Measurements from ENCODE around the gene ANO2. TPM values are rescaled to one million over a fixed set of nuclear protein-coding genes. Genes with fewer than 3 reads are reported as not detected.

ANO2 gene
- total and polyA plus RNA-seq, 2 experiments from 2014 or later, result 2.3 to 4.6 TPM

GRCh38 chr12:5908251-5908650, 36.8 kb downstream of the ANO2 start (continued):
- TF ChIP-seq CTCF (conservative IDR thresholded peaks at IDR 0.05; ENCODE audit: low read depth in 2 of 2), result no peak
- no peak for TF ChIP-seq NANOG (IDR thresholded peaks at IDR 0.05; ENCODE audit: borderline replicate concordance)
- TF ChIP-seq STAT1 (IDR thresholded peaks at IDR 0.05; ENCODE audit: unreplicated experiment), result no peak
- no peak for TF ChIP-seq POLR2AphosphoS5 (IDR thresholded peaks at IDR 0.05; ENCODE audit: low read depth)

GRCh38 chr12:5907807-5908206, 37.3 kb downstream of the ANO2 start:
- Histone ChIP-seq H3K36me3 (ENCODE audit: insufficient read depth) (no peaks in the 10 kb centered on the region), H2AFZ (no peak overlapping the region), H3K4me3 (no peak overlapping the region), H3K4me1 (ENCODE audit: insufficient read depth) (no peaks in the 10 kb centered on the region), H3F3A (replicated peaks; ENCODE audit: low read depth) (no peaks in the 10 kb centered on the region), H3K27me3 (ENCODE audit: insufficient read depth) (no peaks in the 10 kb centered on the region), H4K20me1 (replicated peaks; ENCODE audit: insufficient read depth) (no peaks in the 10 kb centered on the region), H3K79me2 (replicated peaks; ENCODE audit: insufficient read depth) (no peaks in the 10 kb centered on the region), H3K27ac (ENCODE audit: low read depth) (no peak overlapping the region), H3K4me2 (no peak overlapping the region), H3K9me2 (ENCODE audit: insufficient read depth) (no peaks in the 10 kb centered on the region)
- Mint-ChIP-seq H3K27me3 (ENCODE audit: insufficient read depth, low read depth, poor library complexity) (no peaks in the 10 kb centered on the region), H3K4me1 (peaks cover 2% of the 10 kb centered on the region; the same call in 1 of the 3 replicates), H3K4me3 (no peak overlapping the region), H3K9me3 (no peaks in the 10 kb centered on the region), H3K27ac (no peak overlapping the region), H3K36me3 (ENCODE audit: low read depth) (no peaks in the 10 kb centered on the region)
- TF ChIP-seq ZNF331 (CRISPR knock-in tag; IDR thresholded peaks at IDR 0.05; ENCODE audit: low read depth) (no peak), EZH2phosphoT487 (IDR thresholded peaks at IDR 0.05; ENCODE audit: unreplicated experiment) (no peak), CREB1 (CRISPR knock-in tag; IDR thresholded peaks at IDR 0.05; ENCODE audit: low read depth) (no peak)
- ATAC-seq (peak; percentile 34; the same call in 2 of the 3 replicates), DNase-seq (ENCODE audit: low spot score) (no peak)

GRCh38 chr12:5905757-5906156, 39.3 kb downstream of the ANO2 start:
- Histone ChIP-seq H3K4me2 (no peak overlapping the region), H3K36me3 (ENCODE audit: insufficient read depth) (no peaks in the 10 kb centered on the region), H3K4me3 (no peak overlapping the region), H3K79me2 (replicated peaks; ENCODE audit: insufficient read depth) (no peaks in the 10 kb centered on the region), H3K4me1 (ENCODE audit: insufficient read depth) (no peaks in the 10 kb centered on the region), H3K9me2 (ENCODE audit: insufficient read depth) (0 out of 2 replicates have a peak, but pooled peaks cover 7% of the 10 kb centered on the region), H2AFZ (no peak overlapping the region), H3F3A (replicated peaks; ENCODE audit: low read depth) (no peaks in the 10 kb centered on the region), H3K27ac (ENCODE audit: low read depth) (no peak overlapping the region), H3K27me3 (ENCODE audit: insufficient read depth) (no peaks in the 10 kb centered on the region), H4K20me1 (replicated peaks; ENCODE audit: insufficient read depth) (no peaks in the 10 kb centered on the region)
- Mint-ChIP-seq H3K9me3 (no peaks in the 10 kb centered on the region), H3K36me3 (ENCODE audit: low read depth) (no peaks in the 10 kb centered on the region), H3K27me3 (ENCODE audit: insufficient read depth, low read depth, poor library complexity) (no peaks in the 10 kb centered on the region), H3K4me3 (no peak overlapping the region), H3K4me1 (peaks cover 10% of the 10 kb centered on the region), H3K27ac (no peak overlapping the region)
- no peak for DNase-seq (ENCODE audit: low spot score)
- ATAC-seq, result no peak
- no peak for TF ChIP-seq EZH2phosphoT487 (IDR thresholded peaks at IDR 0.05; ENCODE audit: unreplicated experiment)
- no peak for TF ChIP-seq ZNF331 (CRISPR knock-in tag; IDR thresholded peaks at IDR 0.05; ENCODE audit: low read depth)
- no peak for TF ChIP-seq ZNF114 (CRISPR knock-in tag; IDR thresholded peaks at IDR 0.05)
- no peak for TF ChIP-seq ETS1 (IDR thresholded peaks at IDR 0.05)
- TF ChIP-seq EZH2 (IDR thresholded peaks at IDR 0.05; ENCODE audit: low read depth, unreplicated experiment), result no peak
- no peak for TF ChIP-seq CREB1 (CRISPR knock-in tag; IDR thresholded peaks at IDR 0.05; ENCODE audit: low read depth)

Data from GM23338 (cell line).